Suprapubic skin (tissue), 4 donors: ENCODE measurements around the gene AMMECR1L.

ENCODE experiments used
- POLR2A ChIP-seq, 2 donors: fragments of 450-650 bp; IDR thresholded peaks; one replicate each; pipeline ENCODE4 v1.6.1; 2017; ENCODE audit warnings: antibody characterized with exemption in 2 of 2, mild to moderate bottlenecking in 2 of 2, moderate library complexity in 2 of 2
- POLR2AphosphoS5 ChIP-seq, 3 donors: sonication (generic); formaldehyde crosslinking; IDR thresholded peaks; one replicate each; pipeline ENCODE4 v1.6.1; 2017; ENCODE audit warnings: antibody characterized with exemption in 3 of 3
- TF ChIP-seq, protein P1 (sequence below), 2 donors: fragments of 200-600 bp in 1 of 2; fragments of 450-650 bp in 1 of 2; sonication (generic) in 1 of 2; IDR thresholded peaks; one replicate each; pipeline ENCODE4 v1.5.1; 2016 to 2019; ENCODE audit warnings: antibody characterized with exemption in 2 of 2, mild to moderate bottlenecking in 1 of 2, moderate library complexity in 1 of 2

DNA sequence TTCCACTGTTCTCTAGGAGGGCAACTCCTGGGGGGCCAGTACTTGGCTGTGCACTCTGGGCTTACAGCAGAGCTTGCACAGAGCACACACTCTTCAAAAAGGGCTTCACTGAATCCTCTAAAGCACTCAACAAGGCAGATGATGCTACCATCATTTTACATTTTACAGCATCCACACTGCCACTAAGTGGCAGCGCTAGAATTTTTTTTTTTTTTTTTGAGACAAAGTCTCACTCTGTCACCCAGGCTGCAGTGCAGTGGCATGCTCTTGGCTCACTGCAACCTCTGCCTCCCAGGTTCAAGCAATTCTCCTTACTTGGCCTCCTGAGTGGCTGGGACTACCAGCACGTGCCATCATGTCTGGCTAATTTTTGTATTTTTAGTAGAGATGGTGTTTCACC lies 8.6 kb downstream of the AMMECR1L start:
- TF ChIP-seq, protein P1, sequence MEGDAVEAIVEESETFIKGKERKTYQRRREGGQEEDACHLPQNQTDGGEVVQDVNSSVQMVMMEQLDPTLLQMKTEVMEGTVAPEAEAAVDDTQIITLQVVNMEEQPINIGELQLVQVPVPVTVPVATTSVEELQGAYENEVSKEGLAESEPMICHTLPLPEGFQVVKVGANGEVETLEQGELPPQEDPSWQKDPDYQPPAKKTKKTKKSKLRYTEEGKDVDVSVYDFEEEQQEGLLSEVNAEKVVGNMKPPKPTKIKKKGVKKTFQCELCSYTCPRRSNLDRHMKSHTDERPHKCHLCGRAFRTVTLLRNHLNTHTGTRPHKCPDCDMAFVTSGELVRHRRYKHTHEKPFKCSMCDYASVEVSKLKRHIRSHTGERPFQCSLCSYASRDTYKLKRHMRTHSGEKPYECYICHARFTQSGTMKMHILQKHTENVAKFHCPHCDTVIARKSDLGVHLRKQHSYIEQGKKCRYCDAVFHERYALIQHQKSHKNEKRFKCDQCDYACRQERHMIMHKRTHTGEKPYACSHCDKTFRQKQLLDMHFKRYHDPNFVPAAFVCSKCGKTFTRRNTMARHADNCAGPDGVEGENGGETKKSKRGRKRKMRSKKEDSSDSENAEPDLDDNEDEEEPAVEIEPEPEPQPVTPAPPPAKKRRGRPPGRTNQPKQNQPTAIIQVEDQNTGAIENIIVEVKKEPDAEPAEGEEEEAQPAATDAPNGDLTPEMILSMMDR (IDR thresholded peaks at IDR 0.05) = no peak
- no peak for TF ChIP-seq POLR2AphosphoS5 (IDR thresholded peaks at IDR 0.05)
- no peak for TF ChIP-seq POLR2A (IDR thresholded peaks at IDR 0.05)
